Psoas muscle (tissue), 8 donors: ENCODE results near the gene HOXA4. TPM values are rescaled to one million over a fixed set of nuclear protein-coding genes. Genes with fewer than 3 reads are reported as not detected.

ENCODE experiments used
- ATAC-seq, 4 donors: fragments of 200-7000 bp; cut with Tn5 transposase; one replicate each; pipeline ENCODE4 v1.9.1; 2020; ENCODE audit warnings: moderate library complexity in 3 of 4, mild to moderate bottlenecking in 2 of 4
- DNase-seq, 2 donors: peaks; one replicate each; pipeline ENCODE4 v3.0.0-alpha.2; 2020
- H3K27ac ChIP-seq: fragments of 200-600 bp; one replicate; pipeline ENCODE4 v1.8.0; 2022
- H3K27me3 ChIP-seq, 3 donors: fragments of 200-600 bp in 1 of 3; one replicate each; pipeline versions ENCODE4 v1.6.1 to v1.8.0; 2013 to 2022; ENCODE audit warnings: low read length in 2 of 3, mild to moderate bottlenecking in 2 of 3, moderate library complexity in 1 of 3; ENCODE audit not compliant: insufficient read depth in 3 of 3
- H3K36me3 ChIP-seq, 2 donors: fragments of 200-600 bp in 1 of 2; one replicate each; pipeline versions ENCODE4 v1.6.1 to v1.8.0; 2013 to 2022; ENCODE audit warnings: low read depth in 1 of 2, mild to moderate bottlenecking in 1 of 2, moderate library complexity in 1 of 2; ENCODE audit not compliant: insufficient read depth in 1 of 2
- H3K4me1 ChIP-seq: fragments of 200-600 bp; one replicate; pipeline ENCODE4 v1.8.0; 2022
- H3K4me3 ChIP-seq: fragments of 200-600 bp; one replicate; pipeline ENCODE4 v1.8.0; 2022; ENCODE audit warnings: mild to moderate bottlenecking
- H3K9me3 ChIP-seq: fragments of 200-600 bp; one replicate; pipeline ENCODE4 v1.8.0; 2022
- CTCF ChIP-seq: fragments of 200-600 bp; IDR thresholded peaks from one replicate; pipeline ENCODE4 v1.8.0; 2022; ENCODE audit warnings: antibody characterized with exemption
- WGBS, 3 donors: extraction: QIAGEN DNeasy Blood & Tissue Kit; methylation state at CpG; one replicate each; pipeline versions ENCODE4 v1.1.6 to v1.1.7; 2013; 5-methylcytosine and 5-hydroxymethylcytosine counted together
- intact Hi-C, 2 donors: fragments of 100-400 bp; cut with DNase I; formaldehyde crosslinking; loops; one replicate each; pipeline versions ENCODE4 v1.11.0 to v1.14.2; 2022
- polyA plus RNA-seq, 3 donors: library from polyadenylated mRNA; stranded (reverse); fragments of 200-250 nt; gene quantifications; one replicate each; pipeline ENCODE4 v1.2.3, GENCODE V29; 2013
- total RNA-seq, 4 donors: library from RNA; stranded (reverse); fragmentation: NEBNext Ultra II Directional in 2 of 4; extraction: Animal tissue kit (Norgen Biotek cat#: 25700) in 2 of 4; gene quantifications; one replicate each; pipeline versions ENCODE4 v1.2.1 to v1.2.4, GENCODE V29; 2021 to 2023
- donor health status: healthy with polysubstance abuse.
- donor health status: DM: no; HTN: no; CAD: no; lungs with moderate emphysema.
- donor health status: Bipolar disorder and iron deficiency.
- donor health status: healthy.
- donor health status: DM: yes; HTN: yes; CAD: no.
- donor health status: DM: no; HTN: no; CAD: no.
- donor health status: DM: no; HTN: no; CAD: no.
- donor health status: DM: yes; HTN: yes; CAD: no.

Gene HOXA4
- total and polyA plus RNA-seq, 7 donors = 6.8 to 20.8 (median 10.1) TPM

GRCh38 chr7:27146491-27147198 is 16.1 kb upstream of the HOXA4 start:
- ATAC-seq (peak in 2 of 4 donors; percentile 29 to 33), DNase-seq (peak in 1 of 2 donors; percentile 71)
- TF ChIP-seq CTCF = no peak
- intact Hi-C loops = loop anchor here in 1 of 2 donors (10.0 kb wide), 1 partner anchor 752 kb away; no protein-coding TSS in a partner anchor
- H3K27ac ChIP-seq = peak overlapping the region; percentile 84
- H3K9me3 ChIP-seq = no peaks in the 10 kb centered on the region
- H3K27me3 ChIP-seq = no peaks in the 10 kb centered on the region
- peaks cover 23% of the 10 kb centered on the region for H3K4me1 ChIP-seq
- peak overlapping the region; percentile 75 for H3K4me3 ChIP-seq
- WGBS, 3 donors = 48 to 64% (median 53%) methylated on average over 5 of the region's 5 CpGs
- H3K36me3 ChIP-seq = peaks cover 0 to 33% of the 10 kb centered on the region in 2 donors

GRCh38 chr7:27145914-27146412 is 15.4 kb upstream of the HOXA4 start:
- H3K36me3 ChIP-seq = peaks cover 0 to 37% of the 10 kb centered on the region in 2 donors
- no peaks in the 10 kb centered on the region for H3K27me3 ChIP-seq
- DNase-seq (no peak), ATAC-seq (no peak)
- intact Hi-C loops = loop anchor here in 1 of 2 donors (10.0 kb wide), 1 partner anchor 751 kb away; no protein-coding TSS in a partner anchor
- no peaks in the 10 kb centered on the region for H3K9me3 ChIP-seq
- TF ChIP-seq CTCF = no peak
- peak overlapping the region; percentile 11 for H3K4me3 ChIP-seq
- peak overlapping the region; percentile 84 for H3K27ac ChIP-seq
- WGBS, 3 donors = 85 to 87% (median 85%) methylated on average over 11 of the region's 11 CpGs
- H3K4me1 ChIP-seq = peaks cover 23% of the 10 kb centered on the region

- no peak for ATAC-seq
- no peak for TF ChIP-seq CTCF
- no peaks in the 10 kb centered on the region for H3K9me3 ChIP-seq
- DNase-seq = peak in 1 of 2 donors; percentile 45
- H3K4me3 ChIP-seq = peak overlapping the region; percentile 11
- H3K27ac ChIP-seq = peak overlapping the region; percentile 83
- no peaks in the 10 kb centered on the region for H3K27me3 ChIP-seq
- H3K36me3 ChIP-seq = peaks cover 0 to 37% of the 10 kb centered on the region in 2 donors
- intact Hi-C loops = loop anchor here in 1 of 2 donors (10.0 kb wide), 1 partner anchor 751 kb away; no protein-coding TSS in a partner anchor
- peaks cover 23% of the 10 kb centered on the region for H3K4me1 ChIP-seq
- 84 to 88% (median 86%) methylated on average over 43 to 47 of the region's 47 CpGs for WGBS, 3 donors
Observed at GRCh38 chr7:27145165-27145913, 14.8 kb upstream of the HOXA4 start.

GRCh38 chr7:27144781-27145164 is 14.2 kb upstream of the HOXA4 start:
- no peaks in the 10 kb centered on the region for H3K27me3 ChIP-seq
- 77 to 83% (median 80%) methylated on average over 29 to 31 of the region's 31 CpGs for WGBS, 3 donors
- DNase-seq = peak in 1 of 2 donors; percentile 53

More at GRCh38 chr7:27144781-27145164, 14.2 kb upstream of the HOXA4 start:
- Histone ChIP-seq H3K4me3 (peak overlapping the region; percentile 12), H3K9me3 (no peaks in the 10 kb centered on the region), H3K36me3 (peaks cover 0 to 37% of the 10 kb centered on the region in 2 donors), H3K27ac (peak overlapping the region; percentile 83), H3K4me1 (peaks cover 23% of the 10 kb centered on the region)
- ATAC-seq = no peak
- TF ChIP-seq CTCF = no peak
- intact Hi-C loops = loop anchor here in 1 of 2 donors (5.0 to 10.0 kb wide), 2 partner anchors 287 to 750 kb away; no protein-coding TSS in a partner anchor
